ENCODE data around the gene ZBED1.
"Not testable (repeated sequence)": the region's sequence is repeated elsewhere in the genome, so short reads cannot be mapped to it uniquely, and the experiment has no call there.

ZBED1 gene

GRCh38 chrX:2500803-2501558, at the start of gene ZBED1, which contains the start of gene DHRSX:
Gene ZBED1 (minus strand): TSS chrX:2500976. CDS start chrX:2490719, 10,257 bp downstream.
Gene DHRSX (minus strand): TSS chrX:2500976. CDS start chrX:2500925, 51 bp downstream.
- DNase-seq (ENCODE audit: low read depth) = peak; percentile 49

GRCh38 chrX:2549876-2550275, 49.1 kb upstream of the ZBED1 start:
- DNase-seq (ENCODE audit: low read depth) = no peak

- no peak for DNase-seq (ENCODE audit: low read depth)
Observed at GRCh38 chrX:2548711-2549423, 48.1 kb upstream of the ZBED1 start.

- DNase-seq (ENCODE audit: low read depth) = no peak
Observed at GRCh38 chrX:2547736-2548135, 47.0 kb upstream of the ZBED1 start.

GRCh38 chrX:2546496-2546895, 45.7 kb upstream of the ZBED1 start:
- DNase-seq (ENCODE audit: low read depth) = no peak

GRCh38 chrX:2545144-2545543, 44.4 kb upstream of the ZBED1 start:
- no peak for DNase-seq (ENCODE audit: low read depth)

GRCh38 chrX:2542826-2543521, 42.2 kb upstream of the ZBED1 start:
- DNase-seq (ENCODE audit: low read depth) = no peak

GRCh38 chrX:2541603-2542002, 40.8 kb upstream of the ZBED1 start:
- DNase-seq (ENCODE audit: low read depth) = no peak

GRCh38 chrX:2540426-2540947, 39.7 kb upstream of the ZBED1 start:
- no peak for DNase-seq (ENCODE audit: low read depth)

- no peak for DNase-seq (ENCODE audit: low read depth)
Observed at GRCh38 chrX:2539586-2539985, 38.8 kb upstream of the ZBED1 start.

- DNase-seq (ENCODE audit: low read depth) = no peak
Observed at GRCh38 chrX:2538031-2538757, 37.4 kb upstream of the ZBED1 start.

GRCh38 chrX:2536974-2537373, 36.2 kb upstream of the ZBED1 start:
- no peak for DNase-seq (ENCODE audit: low read depth)

- no peak for DNase-seq (ENCODE audit: low read depth)
Observed at GRCh38 chrX:2536141-2536540, 35.4 kb upstream of the ZBED1 start.

- DNase-seq (ENCODE audit: low read depth) = not testable (repeated sequence)
Observed at GRCh38 chrX:2534261-2535021, 33.7 kb upstream of the ZBED1 start.

- no peak for DNase-seq (ENCODE audit: low read depth)
Observed at GRCh38 chrX:2533424-2533823, 32.6 kb upstream of the ZBED1 start.

- no peak for DNase-seq (ENCODE audit: low read depth)
Observed at GRCh38 chrX:2526390-2526789, 25.6 kb upstream of the ZBED1 start.

- DNase-seq (ENCODE audit: low read depth) = no peak
Observed at GRCh38 chrX:2523911-2524310, 23.1 kb upstream of the ZBED1 start.

- no peak for DNase-seq (ENCODE audit: low read depth)
Observed at GRCh38 chrX:2521927-2522386, 21.2 kb upstream of the ZBED1 start.

- no peak for DNase-seq (ENCODE audit: low read depth)
Observed at GRCh38 chrX:2521092-2521926, 20.5 kb upstream of the ZBED1 start.

- no peak for DNase-seq (ENCODE audit: low read depth)
Observed at GRCh38 chrX:2520539-2520938, 19.8 kb upstream of the ZBED1 start.
